ENCODE measurements around the gene DOCK4.

The DOCK4 gene

GRCh38 chr7:112052498-112052897 is 153.7 kb downstream of the DOCK4 start:
- Histone ChIP-seq H3K9me3 (ENCODE audit: control insufficient read depth in 5 of 5, low read length in 5 of 5) (peaks cover 0 to 4% (median 0%) of the 10 kb centered on the region in 5 donors), H3K27ac (ENCODE audit: low read depth, low read length) (no peak overlapping the region), H3K36me3 (ENCODE audit: control insufficient read depth in 5 of 5, insufficient read depth in 5 of 5, low read length in 5 of 5) (no peaks in the 10 kb centered on the region), H3K27me3 (ENCODE audit: control insufficient read depth in 5 of 5, insufficient read depth in 4 of 5, low read length in 5 of 5) (no peaks in the 10 kb centered on the region), H3K9ac (ENCODE audit: low read length in 5 of 5) (no peak overlapping the region), H3K4me3 (ENCODE audit: low read depth in 1 of 5, low read length in 5 of 5) (no peak overlapping the region), H3K4me1 (ENCODE audit: control insufficient read depth in 5 of 5, insufficient read depth in 5 of 5, low read length in 5 of 5) (peaks cover 0 to 4% (median 0%) of the 10 kb centered on the region in 5 donors)

- Histone ChIP-seq H3K27ac (ENCODE audit: low read depth, low read length) (no peak overlapping the region), H3K9ac (ENCODE audit: low read length in 5 of 5) (no peak overlapping the region), H3K4me1 (ENCODE audit: control insufficient read depth in 5 of 5, insufficient read depth in 5 of 5, low read length in 5 of 5) (peaks cover 0 to 4% (median 0%) of the 10 kb centered on the region in 5 donors), H3K36me3 (ENCODE audit: control insufficient read depth in 5 of 5, insufficient read depth in 5 of 5, low read length in 5 of 5) (no peaks in the 10 kb centered on the region), H3K27me3 (ENCODE audit: control insufficient read depth in 5 of 5, insufficient read depth in 4 of 5, low read length in 5 of 5) (no peaks in the 10 kb centered on the region), H3K4me3 (ENCODE audit: low read depth in 1 of 5, low read length in 5 of 5) (no peak overlapping the region), H3K9me3 (ENCODE audit: control insufficient read depth in 5 of 5, low read length in 5 of 5) (peaks cover 0 to 12% (median 0%) of the 10 kb centered on the region in 5 donors)
These were observed 155.8 kb downstream of the DOCK4 start for GRCh38 chr7:112050250-112050881.

GRCh38 chr7:112049555-112050249 is 156.5 kb downstream of the DOCK4 start:
- H3K9ac ChIP-seq (ENCODE audit: low read length in 5 of 5): no peak overlapping the region
- H3K36me3 ChIP-seq (ENCODE audit: control insufficient read depth in 5 of 5, insufficient read depth in 5 of 5, low read length in 5 of 5): no peaks in the 10 kb centered on the region
- no peak overlapping the region for H3K27ac ChIP-seq (ENCODE audit: low read depth, low read length)
- peaks cover 0 to 4% (median 0%) of the 10 kb centered on the region in 5 donors for H3K4me1 ChIP-seq (ENCODE audit: control insufficient read depth in 5 of 5, insufficient read depth in 5 of 5, low read length in 5 of 5)
- H3K9me3 ChIP-seq (ENCODE audit: control insufficient read depth in 5 of 5, low read length in 5 of 5): peaks cover 0 to 12% (median 0%) of the 10 kb centered on the region in 5 donors
- H3K27me3 ChIP-seq (ENCODE audit: control insufficient read depth in 5 of 5, insufficient read depth in 4 of 5, low read length in 5 of 5): no peaks in the 10 kb centered on the region
- H3K4me3 ChIP-seq (ENCODE audit: low read depth in 1 of 5, low read length in 5 of 5): no peak overlapping the region

- Histone ChIP-seq H3K27me3 (ENCODE audit: control insufficient read depth in 5 of 5, insufficient read depth in 4 of 5, low read length in 5 of 5) (no peaks in the 10 kb centered on the region), H3K9ac (ENCODE audit: low read length in 5 of 5) (no peak overlapping the region), H3K9me3 (ENCODE audit: control insufficient read depth in 5 of 5, low read length in 5 of 5) (peaks cover 0 to 12% (median 0%) of the 10 kb centered on the region in 5 donors), H3K4me1 (ENCODE audit: control insufficient read depth in 5 of 5, insufficient read depth in 5 of 5, low read length in 5 of 5) (no peaks in the 10 kb centered on the region), H3K36me3 (ENCODE audit: control insufficient read depth in 5 of 5, insufficient read depth in 5 of 5, low read length in 5 of 5) (no peaks in the 10 kb centered on the region), H3K4me3 (ENCODE audit: low read depth in 1 of 5, low read length in 5 of 5) (no peak overlapping the region), H3K27ac (ENCODE audit: low read depth, low read length) (no peak overlapping the region)
These were observed 158.8 kb downstream of the DOCK4 start for GRCh38 chr7:112047421-112047820.

- no peak overlapping the region for H3K9ac ChIP-seq (ENCODE audit: low read length in 5 of 5)
- no peaks in the 10 kb centered on the region for H3K36me3 ChIP-seq (ENCODE audit: control insufficient read depth in 5 of 5, insufficient read depth in 5 of 5, low read length in 5 of 5)
- no peaks in the 10 kb centered on the region for H3K4me1 ChIP-seq (ENCODE audit: control insufficient read depth in 5 of 5, insufficient read depth in 5 of 5, low read length in 5 of 5)
- no peak overlapping the region for H3K27ac ChIP-seq (ENCODE audit: low read depth, low read length)
- H3K27me3 ChIP-seq (ENCODE audit: control insufficient read depth in 5 of 5, insufficient read depth in 4 of 5, low read length in 5 of 5): no peaks in the 10 kb centered on the region
- H3K9me3 ChIP-seq (ENCODE audit: control insufficient read depth in 5 of 5, low read length in 5 of 5): peaks cover 0 to 12% (median 0%) of the 10 kb centered on the region in 5 donors
- H3K4me3 ChIP-seq (ENCODE audit: low read depth in 1 of 5, low read length in 5 of 5): no peak overlapping the region
These were observed 161.0 kb downstream of the DOCK4 start for GRCh38 chr7:112045222-112045621.

GRCh38 chr7:112042631-112043030 is 163.6 kb downstream of the DOCK4 start:
- Histone ChIP-seq H3K9me3 (ENCODE audit: control insufficient read depth in 5 of 5, low read length in 5 of 5) (peaks cover 0 to 10% (median 0%) of the 10 kb centered on the region in 5 donors), H3K4me1 (ENCODE audit: control insufficient read depth in 5 of 5, insufficient read depth in 5 of 5, low read length in 5 of 5) (no peaks in the 10 kb centered on the region), H3K27ac (ENCODE audit: low read depth, low read length) (no peak overlapping the region), H3K36me3 (ENCODE audit: control insufficient read depth in 5 of 5, insufficient read depth in 5 of 5, low read length in 5 of 5) (no peaks in the 10 kb centered on the region), H3K4me3 (ENCODE audit: low read depth in 1 of 5, low read length in 5 of 5) (no peak overlapping the region), H3K27me3 (ENCODE audit: control insufficient read depth in 5 of 5, insufficient read depth in 4 of 5, low read length in 5 of 5) (no peaks in the 10 kb centered on the region), H3K9ac (ENCODE audit: low read length in 5 of 5) (no peak overlapping the region)

- Histone ChIP-seq H3K36me3 (ENCODE audit: control insufficient read depth in 5 of 5, insufficient read depth in 5 of 5, low read length in 5 of 5) (no peaks in the 10 kb centered on the region), H3K27me3 (ENCODE audit: control insufficient read depth in 5 of 5, insufficient read depth in 4 of 5, low read length in 5 of 5) (no peaks in the 10 kb centered on the region), H3K27ac (ENCODE audit: low read depth, low read length) (no peak overlapping the region), H3K4me1 (ENCODE audit: control insufficient read depth in 5 of 5, insufficient read depth in 5 of 5, low read length in 5 of 5) (peaks cover 0 to 7% (median 0%) of the 10 kb centered on the region in 5 donors), H3K9ac (ENCODE audit: low read length in 5 of 5) (no peak overlapping the region), H3K9me3 (ENCODE audit: control insufficient read depth in 5 of 5, low read length in 5 of 5) (no peaks in the 10 kb centered on the region), H3K4me3 (ENCODE audit: low read depth in 1 of 5, low read length in 5 of 5) (no peak overlapping the region)
These were observed 167.8 kb downstream of the DOCK4 start for GRCh38 chr7:112038353-112038752.

- no peaks in the 10 kb centered on the region for H3K27me3 ChIP-seq (ENCODE audit: control insufficient read depth in 5 of 5, insufficient read depth in 4 of 5, low read length in 5 of 5)
These were observed 170.1 kb downstream of the DOCK4 start for GRCh38 chr7:112036071-112036470.

GRCh38 chr7:112031689-112032088 is 174.5 kb downstream of the DOCK4 start:
- no peak overlapping the region for H3K4me3 ChIP-seq (ENCODE audit: low read depth in 1 of 5, low read length in 5 of 5)
- H3K9me3 ChIP-seq (ENCODE audit: control insufficient read depth in 5 of 5, low read length in 5 of 5): no peaks in the 10 kb centered on the region
- H3K27ac ChIP-seq (ENCODE audit: low read depth, low read length): no peak overlapping the region
- H3K9ac ChIP-seq (ENCODE audit: low read length in 5 of 5): no peak overlapping the region
- H3K36me3 ChIP-seq (ENCODE audit: control insufficient read depth in 5 of 5, insufficient read depth in 5 of 5, low read length in 5 of 5): no peaks in the 10 kb centered on the region
- H3K27me3 ChIP-seq (ENCODE audit: control insufficient read depth in 5 of 5, insufficient read depth in 4 of 5, low read length in 5 of 5): no peaks in the 10 kb centered on the region
- peaks cover 0 to 9% (median 0%) of the 10 kb centered on the region in 5 donors for H3K4me1 ChIP-seq (ENCODE audit: control insufficient read depth in 5 of 5, insufficient read depth in 5 of 5, low read length in 5 of 5)

More at GRCh38 chr7:112036071-112036470, 170.1 kb downstream of the DOCK4 start:
- H3K27ac ChIP-seq (ENCODE audit: low read depth, low read length): no peak overlapping the region
- H3K4me3 ChIP-seq (ENCODE audit: low read depth in 1 of 5, low read length in 5 of 5): no peak overlapping the region
- H3K9ac ChIP-seq (ENCODE audit: low read length in 5 of 5): no peak overlapping the region
- peaks cover 0 to 9% (median 0%) of the 10 kb centered on the region in 5 donors for H3K4me1 ChIP-seq (ENCODE audit: control insufficient read depth in 5 of 5, insufficient read depth in 5 of 5, low read length in 5 of 5)
- no peaks in the 10 kb centered on the region for H3K36me3 ChIP-seq (ENCODE audit: control insufficient read depth in 5 of 5, insufficient read depth in 5 of 5, low read length in 5 of 5)
- no peaks in the 10 kb centered on the region for H3K9me3 ChIP-seq (ENCODE audit: control insufficient read depth in 5 of 5, low read length in 5 of 5)

- Histone ChIP-seq H3K36me3 (ENCODE audit: control insufficient read depth in 5 of 5, insufficient read depth in 5 of 5, low read length in 5 of 5) (no peaks in the 10 kb centered on the region), H3K9me3 (ENCODE audit: control insufficient read depth in 5 of 5, low read length in 5 of 5) (no peaks in the 10 kb centered on the region), H3K27me3 (ENCODE audit: control insufficient read depth in 5 of 5, insufficient read depth in 4 of 5, low read length in 5 of 5) (no peaks in the 10 kb centered on the region), H3K27ac (ENCODE audit: low read depth, low read length) (no peak overlapping the region), H3K4me1 (ENCODE audit: control insufficient read depth in 5 of 5, insufficient read depth in 5 of 5, low read length in 5 of 5) (peaks cover 0 to 18% (median 0%) of the 10 kb centered on the region in 5 donors), H3K4me3 (ENCODE audit: low read depth in 1 of 5, low read length in 5 of 5) (no peak overlapping the region), H3K9ac (ENCODE audit: low read length in 5 of 5) (no peak overlapping the region)
These were observed 180.6 kb downstream of the DOCK4 start for GRCh38 chr7:112025556-112025955.
